Measurements from ENCODE around the gene RAD21L1.

DNA sequence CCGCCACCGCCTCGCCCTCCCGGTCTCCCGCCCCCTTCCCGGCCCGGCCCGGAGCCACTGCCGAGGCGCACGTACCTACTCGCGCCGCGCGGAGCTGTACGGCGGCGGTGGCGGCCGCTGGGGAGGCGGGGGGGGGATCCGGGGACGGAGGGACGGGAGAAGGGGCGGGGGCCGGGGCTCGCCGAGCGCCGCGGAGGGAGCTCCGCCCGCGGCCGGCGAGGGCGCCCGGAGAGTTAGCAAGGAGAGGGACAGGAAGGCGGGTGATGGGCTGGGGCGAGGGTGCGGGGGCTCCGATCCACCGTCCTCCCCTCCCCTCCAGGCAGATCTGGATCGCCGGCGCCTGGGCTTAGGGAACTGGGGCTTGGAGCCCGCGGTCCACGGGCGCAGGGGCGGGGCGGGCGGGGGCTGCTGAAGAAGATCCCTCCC, 40.5 kb upstream of the RAD21L1 start:
- TF ChIP-seq YY1 (IDR thresholded peaks at IDR 0.05; ENCODE audit: low read depth) (no peak), TAF1 (IDR thresholded peaks at IDR 0.05; ENCODE audit: low read depth) (no peak), RAD21 (IDR thresholded peaks at IDR 0.05; ENCODE audit: low read depth) (no peak), ZBTB7A (IDR thresholded peaks at IDR 0.05; ENCODE audit: low read depth) (no peak; the same call in 1 of the 2 replicates), CREB1 (IDR thresholded peaks at IDR 0.05; ENCODE audit: low read depth) (no peak), FOXM1 (IDR thresholded peaks at IDR 0.05; ENCODE audit: borderline replicate concordance, low read depth) (no peak), EP300 (IDR thresholded peaks at IDR 0.05; ENCODE audit: borderline replicate concordance) (no peak), EGR1 (IDR thresholded peaks at IDR 0.05) (no peak), CEBPB (IDR thresholded peaks at IDR 0.05) (no peak), TCF12 (IDR thresholded peaks at IDR 0.05; ENCODE audit: low read depth) (no peak), TEAD4 (IDR thresholded peaks at IDR 0.05) (no peak)
- TF ChIP-seq, protein P1, sequence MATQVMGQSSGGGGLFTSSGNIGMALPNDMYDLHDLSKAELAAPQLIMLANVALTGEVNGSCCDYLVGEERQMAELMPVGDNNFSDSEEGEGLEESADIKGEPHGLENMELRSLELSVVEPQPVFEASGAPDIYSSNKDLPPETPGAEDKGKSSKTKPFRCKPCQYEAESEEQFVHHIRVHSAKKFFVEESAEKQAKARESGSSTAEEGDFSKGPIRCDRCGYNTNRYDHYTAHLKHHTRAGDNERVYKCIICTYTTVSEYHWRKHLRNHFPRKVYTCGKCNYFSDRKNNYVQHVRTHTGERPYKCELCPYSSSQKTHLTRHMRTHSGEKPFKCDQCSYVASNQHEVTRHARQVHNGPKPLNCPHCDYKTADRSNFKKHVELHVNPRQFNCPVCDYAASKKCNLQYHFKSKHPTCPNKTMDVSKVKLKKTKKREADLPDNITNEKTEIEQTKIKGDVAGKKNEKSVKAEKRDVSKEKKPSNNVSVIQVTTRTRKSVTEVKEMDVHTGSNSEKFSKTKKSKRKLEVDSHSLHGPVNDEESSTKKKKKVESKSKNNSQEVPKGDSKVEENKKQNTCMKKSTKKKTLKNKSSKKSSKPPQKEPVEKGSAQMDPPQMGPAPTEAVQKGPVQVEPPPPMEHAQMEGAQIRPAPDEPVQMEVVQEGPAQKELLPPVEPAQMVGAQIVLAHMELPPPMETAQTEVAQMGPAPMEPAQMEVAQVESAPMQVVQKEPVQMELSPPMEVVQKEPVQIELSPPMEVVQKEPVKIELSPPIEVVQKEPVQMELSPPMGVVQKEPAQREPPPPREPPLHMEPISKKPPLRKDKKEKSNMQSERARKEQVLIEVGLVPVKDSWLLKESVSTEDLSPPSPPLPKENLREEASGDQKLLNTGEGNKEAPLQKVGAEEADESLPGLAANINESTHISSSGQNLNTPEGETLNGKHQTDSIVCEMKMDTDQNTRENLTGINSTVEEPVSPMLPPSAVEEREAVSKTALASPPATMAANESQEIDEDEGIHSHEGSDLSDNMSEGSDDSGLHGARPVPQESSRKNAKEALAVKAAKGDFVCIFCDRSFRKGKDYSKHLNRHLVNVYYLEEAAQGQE (IDR thresholded peaks at IDR 0.05; ENCODE audit: low read depth): no peak
- TF ChIP-seq, protein P2, sequence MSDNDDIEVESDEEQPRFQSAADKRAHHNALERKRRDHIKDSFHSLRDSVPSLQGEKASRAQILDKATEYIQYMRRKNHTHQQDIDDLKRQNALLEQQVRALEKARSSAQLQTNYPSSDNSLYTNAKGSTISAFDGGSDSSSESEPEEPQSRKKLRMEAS (IDR thresholded peaks at IDR 0.05): no peak

Measured in Ishikawa (cell line).